B cell (primary cell): ENCODE data around the gene ETV3. TPM values are rescaled to one million over a fixed set of nuclear protein-coding genes. Genes with fewer than 3 reads are reported as not detected.

Source experiments
- ATAC-seq: fragments of 200-7000 bp; cut with Tn5 transposase; one replicate; pipeline ENCODE4 v1.10.0; 2021; ENCODE audit warnings: low read depth, mild to moderate bottlenecking, moderate number of reproducible peaks, moderate library complexity
- CTCF ChIA-PET: fragments of 350-600 bp; sonication (Branson Sonifier 250); formaldehyde crosslinking; loops from one replicate; lab custom pipeline; 2021; ENCODE audit warnings: antibody characterized with exemption, inconsistent platforms; lab: Charles Lee
- POLR2A ChIA-PET: fragments of 350-600 bp; sonication (Branson Sonifier 250); formaldehyde crosslinking; loops from one replicate; lab custom pipeline; 2021; ENCODE audit warnings: antibody characterized with exemption; lab: Charles Lee
- DNase-seq: peaks from one replicate; pipeline ENCODE4 v3.0.0; 2013
- H2AFZ ChIP-seq: 2 replicates; pipeline ENCODE4 v1.6.1; 2012; ENCODE audit warnings: mild to moderate bottlenecking, low read depth, low read length; ENCODE audit not compliant: insufficient read depth, poor library complexity, severe bottlenecking
- H3K27ac ChIP-seq, 2 donors: 1 replicate in 1 of 2; 2 replicates in 1 of 2; pipeline ENCODE4 v1.5.1; 2012 to 2013; ENCODE audit warnings: low read length in 2 of 2, mild to moderate bottlenecking in 2 of 2, moderate library complexity in 1 of 2
- H3K27me3 ChIP-seq, 4 experiments: fragments of 200-600 bp in 1 of 4; sonication (generic) in 1 of 4; replicated peaks in 1 of 4; 1 replicate in 2 of 4; 2 replicates in 2 of 4; pipeline versions ENCODE4 v1.6.1 to v1.7.0; 2013 to 2016; ENCODE audit warnings: low read length in 3 of 4, mild to moderate bottlenecking in 2 of 4, mixed read lengths in 1 of 4, moderate library complexity in 1 of 4; ENCODE audit not compliant: insufficient read depth in 4 of 4, control insufficient read depth in 3 of 4; ENCODE audit errors: control extremely low read depth in 1 of 4
- H3K36me3 ChIP-seq, 2 experiments: replicated peaks in 1 of 2; 1 replicate in 1 of 2; 2 replicates in 1 of 2; pipeline versions ENCODE4 v1.6.1 to v1.7.1; 2013; ENCODE audit warnings: low read length in 1 of 2; ENCODE audit not compliant: insufficient read depth in 2 of 2, control insufficient read depth in 1 of 2; ENCODE audit errors: control extremely low read depth in 1 of 2, extremely low read depth in 1 of 2
- H3K4me1 ChIP-seq, 2 donors: fragments of 200-600 bp in 1 of 2; sonication (generic) in 1 of 2; 1 replicate in 1 of 2; 2 replicates in 1 of 2; pipeline versions ENCODE4 v1.5.1 to v1.6.1; 2013 to 2017; ENCODE audit warnings: low read length in 2 of 2; ENCODE audit not compliant: control insufficient read depth in 2 of 2, insufficient read depth in 2 of 2
- H3K4me2 ChIP-seq: replicated peaks from 2 replicates; pipeline ENCODE3; 2012; ENCODE audit warnings: mild to moderate bottlenecking, low read depth, low read length; ENCODE audit not compliant: poor library complexity, severe bottlenecking
- H3K4me3 ChIP-seq, 5 experiments: fragments of 200-600 bp in 1 of 5; sonication (generic) in 1 of 5; 1 replicate in 3 of 5; 2 replicates in 2 of 5; pipeline versions ENCODE4 v1.5.1 to v1.7.0; 2011 to 2016; ENCODE audit warnings: low read length in 4 of 5, mild to moderate bottlenecking in 4 of 5, low read depth in 2 of 5, control low read depth in 1 of 5, moderate library complexity in 1 of 5; ENCODE audit not compliant: insufficient read depth in 1 of 5; ENCODE audit errors: control extremely low read depth in 1 of 5, extremely low read depth in 1 of 5
- H3K79me2 ChIP-seq: fragments of 200-600 bp; sonication (generic); one replicate; pipeline ENCODE4 v1.6.0; 2016; ENCODE audit warnings: low read length; ENCODE audit not compliant: control insufficient read depth, insufficient read depth
- H3K9ac ChIP-seq: fragments of 200-600 bp; sonication (generic); 2 replicates; pipeline ENCODE4 v1.6.1; 2017; ENCODE audit warnings: mild to moderate bottlenecking, low read length, moderate library complexity
- H3K9me3 ChIP-seq, 3 donors: one replicate each; pipeline versions ENCODE4 v1.6.1 to v1.7.1; 2013; ENCODE audit warnings: low read length in 2 of 3; ENCODE audit not compliant: control insufficient read depth in 2 of 3, insufficient read depth in 1 of 3; ENCODE audit errors: control extremely low read depth in 1 of 3
- H4K20me1 ChIP-seq: 2 replicates; pipeline ENCODE4 v1.6.0; 2012; ENCODE audit warnings: mild to moderate bottlenecking, low read length; ENCODE audit not compliant: insufficient read depth, control insufficient read depth, poor library complexity, severe bottlenecking
- H3K27ac Mint-ChIP-seq: one replicate; pipeline ENCODE4 v1.8.0; 2021; ENCODE audit warnings: mixed read lengths
- H3K27me3 Mint-ChIP-seq: one replicate; pipeline ENCODE4 v1.8.0; 2021; ENCODE audit warnings: mixed read lengths
- H3K4me1 Mint-ChIP-seq: one replicate; pipeline ENCODE4 v1.8.0; 2021; ENCODE audit warnings: mixed read lengths
- H3K4me3 Mint-ChIP-seq: one replicate; pipeline ENCODE4 v1.8.0; 2021; ENCODE audit warnings: mixed read lengths
- H3K9me3 Mint-ChIP-seq: one replicate; pipeline ENCODE4 v1.8.0; 2022; ENCODE audit warnings: mixed read lengths; ENCODE audit not compliant: insufficient read depth
- CTCF ChIP-seq: fragments of 200-600 bp; IDR thresholded peaks from one replicate; pipeline ENCODE4 v1.8.0; 2022; ENCODE audit warnings: antibody characterized with exemption, mild to moderate bottlenecking
- EZH2 ChIP-seq: IDR thresholded peaks from 2 replicates; pipeline ENCODE4 v1.6.1; 2012; ENCODE audit warnings: borderline replicate concordance, low read depth, mild to moderate bottlenecking, moderate library complexity, low read length; ENCODE audit not compliant: insufficient read depth, poor library complexity, severe bottlenecking
- WGBS: methylation state at CpG from one replicate; pipeline ENCODE4 v1.1.5; 2013; ENCODE audit warnings: missing lambda C conversion rate; ENCODE audit not compliant: insufficient coverage; 5-methylcytosine and 5-hydroxymethylcytosine counted together
- intact Hi-C: fragments of 100-400 bp; cut with micrococcal nuclease; formaldehyde crosslinking; loops from one replicate; pipeline ENCODE4 v1.10.0; 2022
- polyA plus RNA-seq: library from polyadenylated mRNA; depleted of rRNA; stranded (reverse); fragments of >200 nt; gene quantifications from 2 replicates; pipeline ENCODE4 v1.2.3, GENCODE V29; 2012
- total RNA-seq, 2 donors: library from RNA; stranded (reverse); fragments of 120-200 nt in 1 of 2; gene quantifications; 1 replicate in 1 of 2; 2 replicates in 1 of 2; pipeline versions ENCODE4 v1.2.3 to v1.2.4, GENCODE V29; 2013 to 2022

ETV3 gene
- total and polyA plus RNA-seq, 2 donors (not counting 1 experiment from before 2014, with no cell fraction given): 16.7 to 34.1 TPM

DNA sequence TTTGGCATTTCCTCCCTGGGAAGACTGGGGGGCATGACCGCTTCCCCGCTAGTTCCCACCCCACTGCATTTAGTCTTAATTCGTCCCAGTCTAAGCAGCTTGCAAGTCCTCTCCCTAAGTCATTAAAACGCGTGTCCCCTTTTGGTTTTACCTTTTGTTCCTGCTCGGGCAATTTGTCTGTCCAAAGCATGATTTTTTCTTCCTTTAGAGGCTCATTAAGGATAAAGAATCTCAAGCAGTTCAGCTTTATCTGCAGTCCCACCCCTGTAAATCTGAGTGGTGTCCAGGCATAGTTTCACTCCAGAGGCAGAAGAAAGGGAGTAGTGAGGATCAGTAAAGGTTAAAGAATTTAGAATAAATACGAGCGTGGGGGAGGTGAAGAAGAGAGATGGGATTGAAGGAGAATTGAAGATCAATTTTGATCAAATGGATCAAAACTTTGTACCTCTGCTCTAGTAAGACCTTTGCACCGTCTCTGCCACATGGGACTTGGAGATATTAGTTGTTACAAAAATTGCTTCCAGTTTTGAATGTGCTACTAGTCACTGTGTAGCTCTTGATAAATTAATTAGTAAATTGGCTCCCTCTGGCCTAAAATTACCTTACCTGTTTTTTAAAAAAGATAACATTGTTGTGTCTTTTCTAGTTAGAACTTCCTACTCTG is 989 bp upstream of the ETV3 start:
- peak overlapping the region; percentile 96 for H3K4me2 ChIP-seq
- peak overlapping the region; percentile 88 for H3K9ac ChIP-seq
- Mint-ChIP-seq H3K9me3 (no peaks in the 10 kb centered on the region), H3K27ac (peak overlapping the region; percentile 97), H3K27me3 (peaks cover 3% of the 10 kb centered on the region), H3K4me1 (peaks cover 38% of the 10 kb centered on the region), H3K4me3 (peak overlapping the region; percentile 96)
- 25% methylated on average over 8 of the region's 9 CpGs for WGBS
- intact Hi-C loops: no loop called here
- H3K36me3 ChIP-seq: peaks cover 8 to 20% of the 10 kb centered on the region in 2 experiments
- H3K4me1 ChIP-seq: peaks cover 20 to 26% of the 10 kb centered on the region in 2 donors
- TF ChIP-seq CTCF (no peak), EZH2 (no peak)
- H4K20me1 ChIP-seq: peaks cover 23% of the 10 kb centered on the region
- H2AFZ ChIP-seq: peak overlapping the region; percentile 86
- DNase-seq (no peak), ATAC-seq (no peak)
- no peaks in the 10 kb centered on the region for H3K27me3 ChIP-seq
- H3K27ac ChIP-seq: peak overlapping the region; percentile 93 to 95
- no peaks in the 10 kb centered on the region for H3K9me3 ChIP-seq
- H3K4me3 ChIP-seq: peak overlapping the region; percentile 38 to 94 (median 93)
- POLR2A ChIA-PET: no interaction called here
- CTCF ChIA-PET: interaction anchor here (1.0 to 2.2 kb wide), 4 partner anchors 8 to 49 kb away, joined by 3 to 9 read pairs (median 6); no protein-coding TSS in a partner anchor
- H3K79me2 ChIP-seq: peaks cover 31% of the 10 kb centered on the region
